Measurements from ENCODE around the gene DNAJC5G.

The DNAJC5G gene

GRCh38 chr2:27324720-27325119 lies 49.5 kb downstream of the DNAJC5G start:
- no peak for TF ChIP-seq CTCF (conservative IDR thresholded peaks at IDR 0.05)
- no peak overlapping the region for H3K27ac ChIP-seq
